HFF-Myc (cell line): ENCODE data around the gene MET.
"Not testable (repeated sequence)": the region's sequence is repeated elsewhere in the genome, so short reads cannot be mapped to it uniquely, and the experiment has no call there.

Source experiments
- DNase-seq: peaks from one replicate; pipeline ENCODE4 v3.0.0-alpha.2; 2011; ENCODE audit warnings: low read depth; ENCODE audit errors: extremely low read depth
- H3K4me3 ChIP-seq: replicated peaks from 2 replicates; pipeline ENCODE4 v1.5.1; 2011; ENCODE audit warnings: low read depth, mild to moderate bottlenecking, control low read depth, low read length
- CTCF ChIP-seq: IDR thresholded peaks from 2 replicates; pipeline ENCODE4 v1.5.1; 2012; ENCODE audit warnings: mild to moderate bottlenecking, low read depth, low read length, control low read depth; ENCODE audit errors: missing control alignments

Gene MET

GRCh38 chr7:116812860-116813259 is 140.9 kb downstream of the MET start:
- H3K4me3 ChIP-seq: no peak overlapping the region
- no peak for TF ChIP-seq CTCF
- no peak for DNase-seq

- H3K4me3 ChIP-seq, DNase-seq: not testable (repeated sequence)
Measured at GRCh38 chr7:116813371-116813770, 141.4 kb downstream of the MET start.

- DNase-seq: no peak
- no peak for TF ChIP-seq CTCF
- no peak overlapping the region for H3K4me3 ChIP-seq
Measured at GRCh38 chr7:116815041-116815440, 143.0 kb downstream of the MET start.

- H3K4me3 ChIP-seq: no peak overlapping the region
- no peak for TF ChIP-seq CTCF
- no peak for DNase-seq
Measured at GRCh38 chr7:116820149-116820548, 148.2 kb downstream of the MET start.

- not testable (repeated sequence) for DNase-seq, H3K4me3 ChIP-seq
Measured at GRCh38 chr7:116821647-116822046, 149.7 kb downstream of the MET start.

GRCh38 chr7:116824449-116824848 is 152.5 kb downstream of the MET start:
- DNase-seq: no peak
- H3K4me3 ChIP-seq: no peak overlapping the region
- TF ChIP-seq CTCF: no peak

- H3K4me3 ChIP-seq: no peak overlapping the region
- no peak for DNase-seq
- TF ChIP-seq CTCF: no peak
Measured at GRCh38 chr7:116828281-116828680, 156.3 kb downstream of the MET start.

- DNase-seq: no peak
- no peak overlapping the region for H3K4me3 ChIP-seq
- TF ChIP-seq CTCF: no peak
Measured at GRCh38 chr7:116829041-116829440, 157.0 kb downstream of the MET start.
